ENCODE data around the gene SUGCT. TPM values are rescaled to one million over a fixed set of nuclear protein-coding genes. Genes with fewer than 3 reads are reported as not detected.

Gene SUGCT
- total RNA-seq, 1 experiment from 2014 or later = 5.4 TPM

GRCh38 chr7:40656349-40656748, 521.5 kb downstream of the SUGCT start:
- Histone ChIP-seq H3K9ac (ENCODE audit: extremely low read depth, insufficient read length, low read length) (no peak overlapping the region), H2BK20ac (ENCODE audit: low read depth, low read length, poor library complexity, severe bottlenecking) (no peak overlapping the region), H2BK5ac (ENCODE audit: insufficient read length, low read length) (no peak overlapping the region), H3K56ac (ENCODE audit: insufficient read length, low read depth, low read length) (no peak overlapping the region), H3K4me2 (ENCODE audit: insufficient read depth, insufficient read length, low read length) (no peak overlapping the region), H3K27me3 (ENCODE audit: insufficient read depth, low read length) (no peaks in the 10 kb centered on the region), H4K20me1 (ENCODE audit: control insufficient read depth, insufficient read depth, insufficient read length) (no peaks in the 10 kb centered on the region), H3K23ac (ENCODE audit: insufficient read length, low read depth, low read length) (no peak overlapping the region), H2AFZ (ENCODE audit: low read length) (no peak overlapping the region), H3K14ac (ENCODE audit: insufficient read depth, low read length) (no peak overlapping the region), H2BK12ac (ENCODE audit: insufficient read length, low read depth, low read length) (no peak overlapping the region), H4K5ac (ENCODE audit: insufficient read length, low read depth, low read length) (no peak overlapping the region), H2AK5ac (ENCODE audit: insufficient read length, low read length) (no peak overlapping the region), H3K79me2 (ENCODE audit: insufficient read depth, low read length) (no peaks in the 10 kb centered on the region), H3K9me3 (ENCODE audit: control insufficient read depth, low read depth, low read length) (no peaks in the 10 kb centered on the region), H3K4me1 (ENCODE audit: insufficient read depth, low read length) (no peaks in the 10 kb centered on the region), H3K23me2 (ENCODE audit: insufficient read length, low read depth, low read length, poor library complexity, severe bottlenecking) (no peaks in the 10 kb centered on the region), H3T11ph (ENCODE audit: low read length) (no peak overlapping the region), H2BK15ac (ENCODE audit: low read depth, low read length) (no peak overlapping the region), H3K18ac (ENCODE audit: insufficient read length, low read depth, low read length) (no peak overlapping the region), H2BK120ac (ENCODE audit: low read depth, low read length, poor library complexity, severe bottlenecking) (no peak overlapping the region), H3K4ac (ENCODE audit: low read depth, low read length) (no peak overlapping the region), H4K91ac (ENCODE audit: insufficient read length, low read depth, low read length) (no peak overlapping the region), H3K27ac (ENCODE audit: insufficient read length, low read depth, low read length) (no peak overlapping the region), H3K79me1 (ENCODE audit: insufficient read depth, low read depth, low read length, poor library complexity, severe bottlenecking) (no peaks in the 10 kb centered on the region), H4K8ac (replicated peaks; ENCODE audit: insufficient read length, low read depth, low read length) (no peak overlapping the region)
- no peak for DNase-seq
- Mint-ChIP-seq H3K27ac (no peak overlapping the region), H3K4me1 (peaks cover 3% of the 10 kb centered on the region in 2 experiments; a peak in 2 of 4 replicates), H3K27me3 (ENCODE audit: low read depth) (no peaks in the 10 kb centered on the region), H3K4me3 (no peak overlapping the region), H3K9me3 (no peaks in the 10 kb centered on the region; a peak in 1 of 5 replicates), H3K36me3 (ENCODE audit: insufficient read depth in 1 of 3, low read depth in 3 of 3) (no peaks in the 10 kb centered on the region)
- no peak for TF ChIP-seq CTCF (conservative IDR thresholded peaks at IDR 0.05)
- WGBS (ENCODE audit: extremely low coverage, insufficient read length, low lambda C conversion rate) = no CpG with 5 or more reads among the region's 2 CpGs
